Motor neuron (in vitro differentiated cells): Measurements from ENCODE around the gene UBE2V1. TPM values are rescaled to one million over a fixed set of nuclear protein-coding genes. Genes with fewer than 3 reads are reported as not detected.
A peak's percentile ranks its signal among the peaks of the same experiment; 100 is the strongest.

Experiments used
- ATAC-seq, 8 experiments: fragments of 200-7000 bp; cut with Tn5 transposase; replicated peaks in 6 of 8; 2 replicates each; pipeline ENCODE4 v1.8.0; 2021; ENCODE audit warnings: mild to moderate bottlenecking in 8 of 8, moderate library complexity in 8 of 8
- H3K27ac ChIP-seq, 2 donors: fragments of 250-450 bp; sonication (Bioruptor Pico); 2 replicates each; pipeline ENCODE4 v1.9.0; 2021; ENCODE audit warnings: antibody characterized with exemption in 2 of 2, mild to moderate bottlenecking in 2 of 2, moderate library complexity in 1 of 2
- H3K4me1 ChIP-seq, 2 donors: fragments of 250-450 bp; sonication (Bioruptor Pico); replicated peaks in 1 of 2; 2 replicates each; pipeline ENCODE4 v1.6.1; 2021; ENCODE audit warnings: antibody characterized with exemption in 2 of 2, mild to moderate bottlenecking in 2 of 2, moderate library complexity in 1 of 2
- H3K4me3 ChIP-seq, 5 donors: fragments of 250-450 bp; sonication (Bioruptor Pico); 2 replicates each; pipeline ENCODE4 v1.9.0; 2021; ENCODE audit warnings: antibody characterized with exemption in 5 of 5, mild to moderate bottlenecking in 5 of 5, moderate library complexity in 4 of 5
- WGBS, 10 experiments: fragments of 450-650 bp; shearing (Covaris generic); methylation state at CpG; one replicate each; pipeline ENCODE4 v1.0.0; 2022; 5-methylcytosine and 5-hydroxymethylcytosine counted together
- in situ Hi-C, 9 experiments: fragments of 400-800 bp; cut with MboI; loops; one replicate each; pipeline ENCODE4 v1.15.0; 2021; ENCODE audit warnings: low sequenced_read_pairs in 9 of 9, low pct_unique_long_range_greater_than_20kb in 2 of 9; ENCODE audit not compliant: unreplicated experiment in 9 of 9
- total RNA-seq, 8 experiments: library from RNA; unstranded; fragments of 300-600 nt; gene quantifications; 2 replicates each; pipeline versions ENCODE4 v1.2.3 to v1.2.4, GENCODE V29; 2022

Gene UBE2V1
- total RNA-seq, 8 experiments from 2014 or later = 55.7 to 158 (median 87.4) TPM

DNA sequence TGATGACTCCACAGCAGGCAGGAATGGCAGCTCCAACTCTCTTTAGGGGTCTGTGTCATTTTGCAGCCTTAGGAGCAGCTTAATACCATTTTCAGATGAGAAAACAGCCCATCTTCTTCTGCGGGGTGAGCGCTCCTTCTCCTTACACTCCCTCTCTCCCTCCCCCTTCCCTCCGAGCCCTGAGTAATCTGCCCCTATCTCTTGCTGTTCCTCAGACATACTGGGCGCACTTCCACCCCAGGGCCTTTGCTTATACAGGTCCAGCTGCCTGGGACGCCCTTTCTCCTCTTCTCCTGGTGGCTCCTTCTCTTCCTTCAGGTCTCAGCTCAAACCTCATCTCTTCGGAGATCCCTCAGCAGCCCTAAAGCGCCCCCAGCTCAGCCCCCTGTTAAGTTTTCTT is 75.4 kb downstream of the UBE2V1 start:
- in situ Hi-C loops = no loop called here
- no peak for ATAC-seq
- H3K27ac ChIP-seq = no peak overlapping the region
- WGBS, 10 experiments = 38 to 100% (median 78%) methylated on average over 1 to 7 of the region's 7 CpGs; no CpG with 5 or more reads in 1 of the 10 experiments
- H3K4me3 ChIP-seq = no peak overlapping the region
- H3K4me1 ChIP-seq = peaks cover 0 to 5% of the 10 kb centered on the region in 2 donors

DNA sequence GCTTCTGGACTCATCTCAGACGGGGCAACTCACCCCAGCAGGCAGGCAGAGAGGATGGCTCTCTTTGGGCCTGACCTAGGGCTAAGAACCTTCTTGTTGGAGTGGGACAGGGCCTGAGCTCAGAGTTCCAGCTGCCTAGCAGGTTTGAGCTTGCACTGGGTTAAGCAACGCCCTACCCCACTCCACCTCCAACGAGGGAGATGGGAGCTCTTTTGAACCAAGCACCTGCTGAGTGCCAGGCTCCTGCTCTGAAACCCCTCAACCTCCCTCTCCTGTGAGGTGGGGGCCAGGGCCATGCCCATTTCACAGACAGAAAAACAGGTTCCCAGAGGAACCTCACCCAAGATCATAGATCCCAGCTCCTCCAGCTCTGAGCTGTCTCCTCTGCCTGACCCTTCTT is 75.8 kb downstream of the UBE2V1 start:
- Histone ChIP-seq H3K4me3 (no peak overlapping the region), H3K27ac (no peak overlapping the region), H3K4me1 (peaks cover 0 to 5% of the 10 kb centered on the region in 2 donors)
- ATAC-seq = no peak
- WGBS, 10 experiments = 20 to 71% (median 60%) methylated on average over 1 to 2 of the region's 3 CpGs; no CpG with 5 or more reads in 5 of the 10 experiments
- in situ Hi-C loops = no loop called here

DNA sequence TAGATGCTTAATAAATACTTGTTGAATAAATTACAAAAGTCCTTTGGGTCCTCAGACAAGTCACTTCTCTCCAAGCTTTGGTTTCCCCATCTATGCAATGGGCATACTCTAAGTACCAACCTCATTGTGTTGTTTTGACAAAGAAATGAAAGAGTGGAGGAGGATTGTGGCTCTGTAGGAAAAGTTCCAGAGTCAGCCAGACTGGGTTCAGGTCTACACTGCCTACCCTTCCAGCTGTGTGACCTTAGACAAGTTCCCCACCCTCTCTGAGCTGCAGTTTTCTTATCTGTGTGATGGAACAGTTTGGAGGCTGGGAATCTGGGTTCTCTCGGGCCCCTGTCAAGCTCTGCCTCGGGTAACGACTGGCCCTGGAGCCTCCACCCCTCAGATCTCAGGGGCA is 76.2 kb downstream of the UBE2V1 start:
- ATAC-seq = no peak
- 60 to 87% (median 82%) methylated on average over 2 to 3 of the region's 3 CpGs; no CpG with 5 or more reads in 7 of the 10 experiments for WGBS, 10 experiments
- no peak overlapping the region for H3K27ac ChIP-seq
- in situ Hi-C loops = no loop called here
- H3K4me3 ChIP-seq = no peak overlapping the region
- peaks cover 0 to 5% of the 10 kb centered on the region in 2 donors for H3K4me1 ChIP-seq

DNA sequence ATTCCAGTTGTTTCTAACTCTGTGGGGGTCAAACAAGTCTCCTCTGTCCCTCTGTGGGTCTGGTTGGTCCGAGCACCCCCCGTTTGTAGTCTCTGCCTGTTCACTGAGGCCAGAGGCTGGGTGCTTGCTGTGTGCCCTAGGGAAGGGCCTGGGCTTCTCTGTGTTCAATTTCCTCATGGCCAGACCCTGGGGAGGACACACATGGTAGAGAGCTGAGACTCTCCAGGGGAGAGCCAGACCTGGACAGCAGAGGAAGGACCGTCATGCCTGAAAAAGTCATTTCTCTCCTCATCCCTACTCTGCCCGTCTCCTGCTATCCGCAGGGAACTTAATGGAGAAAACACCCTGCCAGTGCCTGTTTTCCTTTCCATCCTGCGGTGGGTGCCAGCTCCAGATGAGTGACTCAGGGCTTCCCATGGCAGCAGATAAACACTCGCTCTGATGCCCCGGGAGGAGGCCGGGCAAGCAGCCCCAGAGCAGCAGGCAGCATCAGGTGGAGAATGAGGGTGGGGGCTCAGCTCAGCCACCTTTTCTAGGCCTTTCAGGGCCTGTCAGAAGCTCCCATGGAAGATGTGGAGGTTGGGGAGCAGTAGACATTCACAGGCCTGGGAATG is 78.3 kb downstream of the UBE2V1 start:
- Histone ChIP-seq H3K4me1 (no peaks in the 10 kb centered on the region), H3K27ac (no peak overlapping the region), H3K4me3 (no peak overlapping the region)
- 0 to 100% (median 86%) methylated on average over 1 to 4 of the region's 9 CpGs; no CpG with 5 or more reads in 5 of the 10 experiments for WGBS, 10 experiments
- ATAC-seq = peak in 1 of 8 experiments; percentile 66
- in situ Hi-C loops = no loop called here

DNA sequence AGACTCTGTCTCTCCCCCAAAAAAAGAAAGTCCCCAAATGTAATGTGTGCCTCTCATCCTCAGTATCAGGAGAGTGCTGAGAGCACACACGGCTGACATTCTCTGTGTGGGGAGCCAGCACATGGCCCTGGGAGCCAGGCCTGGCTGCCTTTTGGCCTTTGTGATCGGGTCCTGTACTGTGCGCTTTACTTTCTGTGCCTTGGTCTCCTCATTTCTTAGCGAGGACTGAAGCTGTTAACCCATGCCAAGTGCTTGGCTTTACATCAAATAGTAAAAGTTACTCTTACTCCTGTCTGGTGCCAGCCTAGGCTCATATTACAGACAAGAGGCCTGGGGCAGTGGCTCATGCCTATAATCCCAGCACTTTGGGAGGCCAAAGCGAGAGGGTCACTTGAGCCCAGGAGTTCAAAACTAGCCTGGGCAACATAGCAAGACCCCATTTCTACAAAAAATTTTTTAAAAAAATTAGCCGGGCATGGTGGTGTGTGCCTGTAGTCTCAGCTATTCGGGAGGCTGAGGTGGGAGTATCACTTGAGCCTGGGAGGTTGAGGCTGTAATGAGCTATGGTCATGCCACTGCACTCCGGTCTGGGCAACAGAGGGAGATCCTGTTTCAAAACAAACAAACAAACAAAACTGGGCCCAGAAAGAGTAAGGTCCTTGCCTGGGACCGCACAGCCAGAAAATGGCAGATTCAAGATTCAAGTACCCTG is 79.8 kb downstream of the UBE2V1 start:
- in situ Hi-C loops = no loop called here
- 75 to 100% (median 89%) methylated on average over 1 to 6 of the region's 9 CpGs; no CpG with 5 or more reads in 3 of the 10 experiments for WGBS, 10 experiments
- no peak overlapping the region for H3K27ac ChIP-seq

More for the DNA sequence above, 79.8 kb downstream of the UBE2V1 start:
- no peaks in the 10 kb centered on the region for H3K4me1 ChIP-seq
- no peak overlapping the region for H3K4me3 ChIP-seq
- ATAC-seq = no peak

Other genes starting within 250 kb of the UBE2V1 start
- 1 to 10 TPM; 2.2 to 6.8 (median 4.6) TPM for gene SPATA2, start 197.6 kb downstream of the UBE2V1 start, total RNA-seq
- gene RNF114, start 176.8 kb downstream of the UBE2V1 start, total RNA-seq = 100 to 1,000 TPM in 1 of 8 experiments, 10 to 100 TPM in 7; 27.8 to 125 (median 46.0) TPM
- gene SNAI1, start 130.2 kb downstream of the UBE2V1 start, total RNA-seq = 1 to 10 TPM in 6 of 8 experiments, under 1 TPM in 2; 0.66 to 5.2 (median 1.9) TPM
- gene PEDS1, start 40.6 kb upstream of the UBE2V1 start, total RNA-seq = 10 to 100 TPM in 6 of 8 experiments, 1 to 10 TPM in 2; 6.9 to 43.7 (median 19.8) TPM
- 10 to 100 TPM in 3 of 8 experiments, 1 to 10 TPM in 5; 3.3 to 19.4 (median 8.9) TPM for gene CEBPB, start 77.7 kb upstream of the UBE2V1 start, total RNA-seq